HCT116 (cell line): ENCODE results near the gene BTBD9.

Experiments
- CEBPB ChIP-seq: IDR thresholded peaks from 2 replicates; pipeline ENCODE4 v1.6.1; 2012; ENCODE audit warnings: low read depth
- EGR1 ChIP-seq: IDR thresholded peaks from 2 replicates; pipeline ENCODE4 v1.6.1; 2012; ENCODE audit warnings: low read depth
- EZH2 ChIP-seq: fragments of 200-600 bp; sonication (generic); IDR thresholded peaks from 2 replicates; pipeline ENCODE4 v1.6.1; 2017; ENCODE audit warnings: antibody characterized with exemption, mixed run types
- POLR2A ChIP-seq: IDR thresholded peaks from 2 replicates; pipeline ENCODE4 v1.7.0; 2011; ENCODE audit warnings: borderline replicate concordance; ENCODE audit not compliant: insufficient read depth, insufficient read length; ENCODE audit errors: extremely low read depth
- SRF ChIP-seq: IDR thresholded peaks from 2 replicates; pipeline ENCODE4 v1.6.1; 2012; ENCODE audit warnings: low read depth
- ZFX ChIP-seq: fragments of 450-650 bp; IDR thresholded peaks from 2 replicates; pipeline ENCODE4 v1.6.1; 2017
- ZNF274 ChIP-seq: fragments of 200-500 bp; sonication (Bioruptor generic); IDR thresholded peaks from 2 replicates; pipeline ENCODE4 v1.6.1; 2014; ENCODE audit warnings: mild to moderate bottlenecking, low read depth, low read length, inconsistent platforms
- TF ChIP-seq, protein P1 (sequence below), 3 experiments: fragments of 200-600 bp in 1 of 3; sonication (generic) in 1 of 3; IDR thresholded peaks in 2 of 3; conservative IDR thresholded peaks in 1 of 3; 2 replicates each; pipeline ENCODE4 v1.5.1; 2012 to 2017; ENCODE audit warnings: low read depth in 2 of 3, low read length in 2 of 3, antibody characterized with exemption in 1 of 3, borderline replicate concordance in 1 of 3, control low read depth in 1 of 3, mild to moderate bottlenecking in 1 of 3, mixed read lengths in 1 of 3, mixed run types in 1 of 3, moderate library complexity in 1 of 3; ENCODE audit not compliant: insufficient read depth in 1 of 3
- TF ChIP-seq, protein P2 (sequence below): IDR thresholded peaks from 2 replicates; pipeline ENCODE4 v1.6.1; 2011; ENCODE audit warnings: mild to moderate bottlenecking, low read length, moderate library complexity; ENCODE audit not compliant: insufficient replicate concordance; ENCODE audit errors: extremely low read depth
- TF ChIP-seq, protein P3 (sequence below): IDR thresholded peaks from 2 replicates; pipeline ENCODE4 v1.6.1; 2012
- TF ChIP-seq, protein P4 (sequence below): IDR thresholded peaks from 2 replicates; pipeline ENCODE4 v1.6.1; 2012; ENCODE audit warnings: low read depth

DNA sequence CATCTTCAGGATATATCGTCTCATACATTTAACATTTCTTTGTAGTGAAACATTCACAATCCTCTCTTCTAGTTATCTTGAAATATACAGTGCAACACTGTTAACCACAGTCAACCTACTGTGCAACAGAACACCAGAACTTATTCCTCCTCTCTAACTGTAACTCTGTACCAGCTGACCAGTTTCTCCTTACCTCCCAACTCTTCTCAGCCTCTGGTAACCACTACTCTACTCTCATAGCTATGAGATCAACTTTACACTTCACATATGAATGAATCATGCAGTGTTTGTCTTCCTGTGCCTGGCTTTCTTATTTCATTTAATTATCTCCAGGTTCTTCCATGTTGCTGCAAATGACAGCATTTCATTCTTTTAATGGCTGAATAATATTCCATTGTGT, 337.6 kb downstream of the BTBD9 start:
- TF ChIP-seq, protein P1, sequence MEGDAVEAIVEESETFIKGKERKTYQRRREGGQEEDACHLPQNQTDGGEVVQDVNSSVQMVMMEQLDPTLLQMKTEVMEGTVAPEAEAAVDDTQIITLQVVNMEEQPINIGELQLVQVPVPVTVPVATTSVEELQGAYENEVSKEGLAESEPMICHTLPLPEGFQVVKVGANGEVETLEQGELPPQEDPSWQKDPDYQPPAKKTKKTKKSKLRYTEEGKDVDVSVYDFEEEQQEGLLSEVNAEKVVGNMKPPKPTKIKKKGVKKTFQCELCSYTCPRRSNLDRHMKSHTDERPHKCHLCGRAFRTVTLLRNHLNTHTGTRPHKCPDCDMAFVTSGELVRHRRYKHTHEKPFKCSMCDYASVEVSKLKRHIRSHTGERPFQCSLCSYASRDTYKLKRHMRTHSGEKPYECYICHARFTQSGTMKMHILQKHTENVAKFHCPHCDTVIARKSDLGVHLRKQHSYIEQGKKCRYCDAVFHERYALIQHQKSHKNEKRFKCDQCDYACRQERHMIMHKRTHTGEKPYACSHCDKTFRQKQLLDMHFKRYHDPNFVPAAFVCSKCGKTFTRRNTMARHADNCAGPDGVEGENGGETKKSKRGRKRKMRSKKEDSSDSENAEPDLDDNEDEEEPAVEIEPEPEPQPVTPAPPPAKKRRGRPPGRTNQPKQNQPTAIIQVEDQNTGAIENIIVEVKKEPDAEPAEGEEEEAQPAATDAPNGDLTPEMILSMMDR (IDR thresholded peaks at IDR 0.05 in 2 of 3, conservative IDR thresholded peaks at IDR 0.05 in 1 of 3; ENCODE audit: borderline replicate concordance in 1 of 3, insufficient read depth in 1 of 3, low read depth in 2 of 3, low read length in 2 of 3), result no peak
- TF ChIP-seq ZFX (no peak), EZH2 (no peak), EGR1 (no peak), POLR2A (no peak), SRF (no peak), CEBPB (no peak), ZNF274 (no peak)
- TF ChIP-seq, protein P2, sequence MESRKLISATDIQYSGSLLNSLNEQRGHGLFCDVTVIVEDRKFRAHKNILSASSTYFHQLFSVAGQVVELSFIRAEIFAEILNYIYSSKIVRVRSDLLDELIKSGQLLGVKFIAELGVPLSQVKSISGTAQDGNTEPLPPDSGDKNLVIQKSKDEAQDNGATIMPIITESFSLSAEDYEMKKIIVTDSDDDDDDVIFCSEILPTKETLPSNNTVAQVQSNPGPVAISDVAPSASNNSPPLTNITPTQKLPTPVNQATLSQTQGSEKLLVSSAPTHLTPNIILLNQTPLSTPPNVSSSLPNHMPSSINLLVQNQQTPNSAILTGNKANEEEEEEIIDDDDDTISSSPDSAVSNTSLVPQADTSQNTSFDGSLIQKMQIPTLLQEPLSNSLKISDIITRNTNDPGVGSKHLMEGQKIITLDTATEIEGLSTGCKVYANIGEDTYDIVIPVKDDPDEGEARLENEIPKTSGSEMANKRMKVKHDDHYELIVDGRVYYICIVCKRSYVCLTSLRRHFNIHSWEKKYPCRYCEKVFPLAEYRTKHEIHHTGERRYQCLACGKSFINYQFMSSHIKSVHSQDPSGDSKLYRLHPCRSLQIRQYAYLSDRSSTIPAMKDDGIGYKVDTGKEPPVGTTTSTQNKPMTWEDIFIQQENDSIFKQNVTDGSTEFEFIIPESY, result no peak
- TF ChIP-seq, protein P3, sequence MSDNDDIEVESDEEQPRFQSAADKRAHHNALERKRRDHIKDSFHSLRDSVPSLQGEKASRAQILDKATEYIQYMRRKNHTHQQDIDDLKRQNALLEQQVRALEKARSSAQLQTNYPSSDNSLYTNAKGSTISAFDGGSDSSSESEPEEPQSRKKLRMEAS, result no peak
- TF ChIP-seq, protein P4, sequence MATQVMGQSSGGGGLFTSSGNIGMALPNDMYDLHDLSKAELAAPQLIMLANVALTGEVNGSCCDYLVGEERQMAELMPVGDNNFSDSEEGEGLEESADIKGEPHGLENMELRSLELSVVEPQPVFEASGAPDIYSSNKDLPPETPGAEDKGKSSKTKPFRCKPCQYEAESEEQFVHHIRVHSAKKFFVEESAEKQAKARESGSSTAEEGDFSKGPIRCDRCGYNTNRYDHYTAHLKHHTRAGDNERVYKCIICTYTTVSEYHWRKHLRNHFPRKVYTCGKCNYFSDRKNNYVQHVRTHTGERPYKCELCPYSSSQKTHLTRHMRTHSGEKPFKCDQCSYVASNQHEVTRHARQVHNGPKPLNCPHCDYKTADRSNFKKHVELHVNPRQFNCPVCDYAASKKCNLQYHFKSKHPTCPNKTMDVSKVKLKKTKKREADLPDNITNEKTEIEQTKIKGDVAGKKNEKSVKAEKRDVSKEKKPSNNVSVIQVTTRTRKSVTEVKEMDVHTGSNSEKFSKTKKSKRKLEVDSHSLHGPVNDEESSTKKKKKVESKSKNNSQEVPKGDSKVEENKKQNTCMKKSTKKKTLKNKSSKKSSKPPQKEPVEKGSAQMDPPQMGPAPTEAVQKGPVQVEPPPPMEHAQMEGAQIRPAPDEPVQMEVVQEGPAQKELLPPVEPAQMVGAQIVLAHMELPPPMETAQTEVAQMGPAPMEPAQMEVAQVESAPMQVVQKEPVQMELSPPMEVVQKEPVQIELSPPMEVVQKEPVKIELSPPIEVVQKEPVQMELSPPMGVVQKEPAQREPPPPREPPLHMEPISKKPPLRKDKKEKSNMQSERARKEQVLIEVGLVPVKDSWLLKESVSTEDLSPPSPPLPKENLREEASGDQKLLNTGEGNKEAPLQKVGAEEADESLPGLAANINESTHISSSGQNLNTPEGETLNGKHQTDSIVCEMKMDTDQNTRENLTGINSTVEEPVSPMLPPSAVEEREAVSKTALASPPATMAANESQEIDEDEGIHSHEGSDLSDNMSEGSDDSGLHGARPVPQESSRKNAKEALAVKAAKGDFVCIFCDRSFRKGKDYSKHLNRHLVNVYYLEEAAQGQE, result no peak
